Measurements from ENCODE around the gene PRR14L. TPM values are rescaled to one million over a fixed set of nuclear protein-coding genes. Genes with fewer than 3 reads are reported as not detected.

Gene PRR14L
- total and polyA plus RNA-seq, 5 donors from 2014 or later, result 12.0 to 48.1 (median 21.8) TPM

DNA sequence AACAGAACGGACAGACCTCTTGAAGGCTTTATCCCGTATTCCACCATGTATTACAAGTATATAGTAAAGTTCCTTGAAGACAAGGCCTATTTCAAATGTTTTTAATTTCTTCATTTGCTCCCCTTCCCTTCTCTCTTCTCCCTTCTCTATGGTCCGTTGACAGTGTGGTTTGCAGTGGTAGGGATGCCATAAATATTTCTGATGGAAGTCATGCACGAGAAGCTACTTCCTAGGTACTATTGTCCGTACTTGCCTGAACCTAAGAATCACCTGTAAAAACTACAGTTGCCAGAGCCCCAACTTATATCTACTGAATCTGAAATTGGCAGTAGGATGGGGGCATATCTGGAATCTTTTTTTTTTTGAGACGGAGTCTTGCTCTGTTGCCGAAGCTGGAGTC lies 90.7 kb downstream of the PRR14L start:
- Mint-ChIP-seq H3K4me3 (no peak overlapping the region), H3K27me3 (peaks cover 5% of the 10 kb centered on the region), H3K4me1 (peaks cover 20 to 45% (median 32%) of the 10 kb centered on the region in 4 donors), H3K9me3 (no peaks in the 10 kb centered on the region), H3K36me3 (peaks cover 5% of the 10 kb centered on the region), H3K27ac (no peak overlapping the region)
- Histone ChIP-seq H3K9me3 (ENCODE audit: control insufficient read depth in 2 of 2, low read length in 2 of 2) (no peaks in the 10 kb centered on the region), H3K4me3 (ENCODE audit: low read depth, low read length) (no peak overlapping the region), H3K4me1 (ENCODE audit: control insufficient read depth, insufficient read depth, low read length, poor library complexity, severe bottlenecking) (peaks cover 24% of the 10 kb centered on the region), H3K36me3 (ENCODE audit: control insufficient read depth, insufficient read depth, low read length) (no peaks in the 10 kb centered on the region), H3K27me3 (ENCODE audit: control insufficient read depth, insufficient read depth, low read length) (no peaks in the 10 kb centered on the region), H3K27ac (ENCODE audit: insufficient read depth, low read length, poor library complexity, severe bottlenecking) (no peak overlapping the region)
- no peak for DNase-seq
- ATAC-seq (ENCODE audit: low read depth in 2 of 2), result no peak

DNA sequence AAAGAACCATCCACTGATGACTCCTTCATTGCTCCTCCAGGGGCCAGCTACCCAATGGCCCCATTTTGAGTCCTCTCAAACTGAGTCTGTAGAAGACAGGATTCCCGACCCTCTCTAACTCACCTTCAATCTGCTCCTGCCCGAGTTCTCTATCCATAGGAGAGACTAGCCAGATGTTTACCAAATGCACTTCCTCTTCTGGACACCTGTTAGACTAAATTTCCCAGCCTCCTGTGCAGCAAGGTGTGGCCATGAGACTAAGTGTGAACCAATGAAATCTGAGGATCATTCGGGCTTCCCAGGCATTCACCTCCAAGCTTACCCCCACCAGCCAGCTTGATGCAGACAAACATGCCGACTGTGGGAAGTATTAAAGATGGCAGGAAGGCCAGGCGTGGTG lies 95.5 kb downstream of the PRR14L start:
- peaks cover 16 to 50% (median 31%) of the 10 kb centered on the region in 4 donors for H3K4me1 Mint-ChIP-seq
- Histone ChIP-seq H3K4me1 (ENCODE audit: control insufficient read depth, insufficient read depth, low read length, poor library complexity, severe bottlenecking) (no peaks in the 10 kb centered on the region), H3K9me3 (ENCODE audit: control insufficient read depth in 2 of 2, low read length in 2 of 2) (no peaks in the 10 kb centered on the region), H3K4me3 (ENCODE audit: low read depth, low read length) (no peak overlapping the region), H3K27ac (ENCODE audit: insufficient read depth, low read length, poor library complexity, severe bottlenecking) (no peak overlapping the region), H3K27me3 (ENCODE audit: control insufficient read depth, insufficient read depth, low read length) (no peaks in the 10 kb centered on the region), H3K36me3 (ENCODE audit: control insufficient read depth, insufficient read depth, low read length) (peaks cover 9% of the 10 kb centered on the region)
- ATAC-seq (ENCODE audit: low read depth in 2 of 2) (no peak), DNase-seq (no peak)
- peaks cover 16% of the 10 kb centered on the region for H3K36me3 Mint-ChIP-seq
- no peaks in the 10 kb centered on the region for H3K27me3 Mint-ChIP-seq
- H3K27ac Mint-ChIP-seq, result no peak overlapping the region
- no peaks in the 10 kb centered on the region for H3K9me3 Mint-ChIP-seq
- peak overlapping the region in 1 of 4 donors; percentile 10 for H3K4me3 Mint-ChIP-seq

DNA sequence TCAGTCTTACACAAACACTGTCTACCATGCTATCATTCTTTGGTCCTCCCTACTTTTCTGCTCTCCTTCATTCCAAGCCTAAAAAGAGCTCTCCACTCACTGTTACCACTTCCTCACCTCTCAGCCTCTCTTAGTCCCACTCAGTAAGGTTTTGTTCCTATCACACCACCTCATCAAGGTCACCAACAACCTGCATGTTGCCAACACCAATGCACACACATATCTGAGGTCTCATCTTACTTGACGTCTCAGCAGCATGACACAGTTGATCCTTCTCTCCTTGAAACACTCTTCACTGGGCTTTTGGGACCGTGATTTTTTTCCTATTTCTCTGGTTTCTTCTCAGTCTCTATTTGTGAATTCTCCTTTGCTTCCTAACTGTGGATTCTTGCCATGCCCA lies 96.0 kb downstream of the PRR14L start:
- no peaks in the 10 kb centered on the region for H3K9me3 ChIP-seq (ENCODE audit: control insufficient read depth in 2 of 2, low read length in 2 of 2)
- H3K27ac ChIP-seq (ENCODE audit: insufficient read depth, low read length, poor library complexity, severe bottlenecking), result no peak overlapping the region
- Mint-ChIP-seq H3K9me3 (no peaks in the 10 kb centered on the region), H3K27me3 (no peaks in the 10 kb centered on the region), H3K27ac (peak overlapping the region in 1 of 3 donors; percentile 21), H3K4me1 (peaks cover 13 to 45% (median 28%) of the 10 kb centered on the region in 4 donors), H3K4me3 (no peak overlapping the region), H3K36me3 (peaks cover 16% of the 10 kb centered on the region)
- ATAC-seq (ENCODE audit: low read depth in 2 of 2), result no peak
- peaks cover 13% of the 10 kb centered on the region for H3K36me3 ChIP-seq (ENCODE audit: control insufficient read depth, insufficient read depth, low read length)
- no peaks in the 10 kb centered on the region for H3K4me1 ChIP-seq (ENCODE audit: control insufficient read depth, insufficient read depth, low read length, poor library complexity, severe bottlenecking)
- no peaks in the 10 kb centered on the region for H3K27me3 ChIP-seq (ENCODE audit: control insufficient read depth, insufficient read depth, low read length)
- no peak overlapping the region for H3K4me3 ChIP-seq (ENCODE audit: low read depth, low read length)
- no peak for DNase-seq

DNA sequence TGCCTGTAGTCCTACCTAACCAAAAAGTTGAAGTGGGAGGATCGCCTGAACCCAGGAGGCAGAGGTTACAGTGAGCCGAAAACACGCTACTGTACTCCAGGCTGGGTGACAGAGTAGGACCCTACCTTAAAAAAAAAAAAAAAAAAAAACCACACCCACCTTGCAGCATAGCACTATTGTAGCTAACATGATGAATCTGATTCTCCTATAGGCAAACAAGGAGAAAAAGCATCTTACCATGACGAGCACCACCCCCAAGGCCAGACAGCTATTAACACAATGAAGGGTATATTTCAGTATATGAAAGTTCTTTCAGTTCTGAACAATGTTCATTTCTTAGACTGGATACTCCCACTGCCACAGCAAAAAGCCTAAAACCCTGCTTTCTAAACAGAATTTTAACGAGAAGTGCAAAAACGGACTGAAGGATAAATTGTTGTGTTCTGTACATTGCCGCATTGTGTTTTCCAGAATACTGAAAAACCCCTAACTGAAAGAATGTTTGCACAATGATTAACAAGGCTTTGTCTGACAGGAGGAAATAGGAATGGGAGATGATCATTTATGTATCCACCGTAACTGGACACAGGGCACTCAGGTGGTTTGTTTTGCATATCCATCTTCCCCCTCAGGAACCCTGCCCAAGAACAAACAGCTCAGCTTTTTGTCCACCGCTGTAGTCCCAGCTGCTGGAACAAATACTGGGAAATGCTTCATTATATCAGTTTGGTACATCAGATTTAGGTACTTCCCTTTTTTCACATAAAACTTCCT lies 96.8 kb downstream of the PRR14L start:
- Histone ChIP-seq H3K4me1 (ENCODE audit: control insufficient read depth, insufficient read depth, low read length, poor library complexity, severe bottlenecking) (no peaks in the 10 kb centered on the region), H3K36me3 (ENCODE audit: control insufficient read depth, insufficient read depth, low read length) (peaks cover 17% of the 10 kb centered on the region), H3K9me3 (ENCODE audit: control insufficient read depth in 2 of 2, low read length in 2 of 2) (no peaks in the 10 kb centered on the region), H3K27ac (ENCODE audit: insufficient read depth, low read length, poor library complexity, severe bottlenecking) (no peak overlapping the region), H3K27me3 (ENCODE audit: control insufficient read depth, insufficient read depth, low read length) (no peaks in the 10 kb centered on the region), H3K4me3 (ENCODE audit: low read depth, low read length) (no peak overlapping the region)
- no peak overlapping the region for H3K4me3 Mint-ChIP-seq
- DNase-seq (no peak), ATAC-seq (ENCODE audit: low read depth in 2 of 2) (no peak)
- peaks cover 20% of the 10 kb centered on the region for H3K36me3 Mint-ChIP-seq
- H3K27me3 Mint-ChIP-seq, result no peaks in the 10 kb centered on the region
- H3K27ac Mint-ChIP-seq, result no peak overlapping the region
- no peaks in the 10 kb centered on the region for H3K9me3 Mint-ChIP-seq
- peaks cover 13 to 42% (median 26%) of the 10 kb centered on the region in 4 donors for H3K4me1 Mint-ChIP-seq

DNA sequence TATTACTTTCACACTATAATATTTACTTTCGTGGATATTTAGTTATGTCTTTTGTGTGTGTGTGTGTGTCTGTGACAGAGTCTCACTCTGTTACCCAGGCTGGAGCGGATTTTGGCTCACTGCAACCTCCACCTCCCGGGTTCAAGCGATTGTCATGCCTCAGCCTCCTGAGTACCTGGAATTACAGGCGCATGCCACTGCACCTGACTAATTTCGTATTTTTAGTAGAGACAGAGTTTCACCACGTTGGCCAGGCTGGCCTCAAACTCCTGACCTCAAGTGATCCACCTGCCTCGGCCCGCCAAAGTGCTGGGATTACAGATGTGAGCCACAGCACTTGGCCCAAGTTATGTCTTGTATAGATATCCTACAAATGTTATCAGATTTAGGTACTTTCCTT lies 97.8 kb downstream of the PRR14L start:
- peaks cover 13 to 37% (median 24%) of the 10 kb centered on the region in 4 donors for H3K4me1 Mint-ChIP-seq
- no peaks in the 10 kb centered on the region for H3K9me3 Mint-ChIP-seq
- H3K27ac ChIP-seq (ENCODE audit: insufficient read depth, low read length, poor library complexity, severe bottlenecking), result no peak overlapping the region
- H3K27me3 ChIP-seq (ENCODE audit: control insufficient read depth, insufficient read depth, low read length), result no peaks in the 10 kb centered on the region
- H3K27ac Mint-ChIP-seq, result peak overlapping the region in 1 of 3 donors; percentile 12
- DNase-seq (no peak), ATAC-seq (ENCODE audit: low read depth in 2 of 2) (no peak)
- H3K4me3 ChIP-seq (ENCODE audit: low read depth, low read length), result no peak overlapping the region
- no peaks in the 10 kb centered on the region for H3K4me1 ChIP-seq (ENCODE audit: control insufficient read depth, insufficient read depth, low read length, poor library complexity, severe bottlenecking)
- H3K36me3 Mint-ChIP-seq, result peaks cover 16% of the 10 kb centered on the region
- peaks cover 27% of the 10 kb centered on the region for H3K36me3 ChIP-seq (ENCODE audit: control insufficient read depth, insufficient read depth, low read length)
- no peaks in the 10 kb centered on the region for H3K9me3 ChIP-seq (ENCODE audit: control insufficient read depth in 2 of 2, low read length in 2 of 2)
- no peaks in the 10 kb centered on the region for H3K27me3 Mint-ChIP-seq
- no peak overlapping the region for H3K4me3 Mint-ChIP-seq

GRCh38 chr22:31651664-31652063 lies 98.3 kb downstream of the PRR14L start:
- no peaks in the 10 kb centered on the region for H3K4me1 ChIP-seq (ENCODE audit: control insufficient read depth, insufficient read depth, low read length, poor library complexity, severe bottlenecking)
- no peak for DNase-seq
- ATAC-seq (ENCODE audit: low read depth in 2 of 2), result no peak
- Mint-ChIP-seq H3K36me3 (peaks cover 16% of the 10 kb centered on the region), H3K4me1 (peaks cover 13 to 36% (median 26%) of the 10 kb centered on the region in 4 donors), H3K27ac (no peak overlapping the region), H3K9me3 (no peaks in the 10 kb centered on the region), H3K4me3 (no peak overlapping the region), H3K27me3 (no peaks in the 10 kb centered on the region)
- no peak overlapping the region for H3K4me3 ChIP-seq (ENCODE audit: low read depth, low read length)
- H3K27ac ChIP-seq (ENCODE audit: insufficient read depth, low read length, poor library complexity, severe bottlenecking), result no peak overlapping the region
- no peaks in the 10 kb centered on the region for H3K9me3 ChIP-seq (ENCODE audit: control insufficient read depth in 2 of 2, low read length in 2 of 2)
- H3K36me3 ChIP-seq (ENCODE audit: control insufficient read depth, insufficient read depth, low read length), result peaks cover 31% of the 10 kb centered on the region
- no peaks in the 10 kb centered on the region for H3K27me3 ChIP-seq (ENCODE audit: control insufficient read depth, insufficient read depth, low read length)

GRCh38 chr22:31650391-31650790 lies 99.5 kb downstream of the PRR14L start:
- Histone ChIP-seq H3K27me3 (ENCODE audit: control insufficient read depth, insufficient read depth, low read length) (no peaks in the 10 kb centered on the region), H3K4me3 (ENCODE audit: low read depth, low read length) (no peak overlapping the region), H3K9me3 (ENCODE audit: control insufficient read depth in 2 of 2, low read length in 2 of 2) (no peaks in the 10 kb centered on the region), H3K4me1 (ENCODE audit: control insufficient read depth, insufficient read depth, low read length, poor library complexity, severe bottlenecking) (no peaks in the 10 kb centered on the region), H3K36me3 (ENCODE audit: control insufficient read depth, insufficient read depth, low read length) (peaks cover 36% of the 10 kb centered on the region), H3K27ac (ENCODE audit: insufficient read depth, low read length, poor library complexity, severe bottlenecking) (no peak overlapping the region)
- DNase-seq, result no peak
- H3K27me3 Mint-ChIP-seq, result no peaks in the 10 kb centered on the region
- no peaks in the 10 kb centered on the region for H3K9me3 Mint-ChIP-seq
- no peak for ATAC-seq (ENCODE audit: low read depth in 2 of 2)
- no peak overlapping the region for H3K4me3 Mint-ChIP-seq
- H3K27ac Mint-ChIP-seq, result no peak overlapping the region
- H3K4me1 Mint-ChIP-seq, result peaks cover 13 to 35% (median 28%) of the 10 kb centered on the region in 4 donors
- H3K36me3 Mint-ChIP-seq, result peaks cover 16% of the 10 kb centered on the region

All from CD4-positive, CD25-positive, alpha-beta regulatory T cell (primary cell).